Dedifferentiated amniotic fluid mesenchymal stem cell (primary cell): Measurements from ENCODE around the gene LPCAT2.

Source experiments
- DNase-seq: peaks from one replicate; pipeline ENCODE4 v3.0.0-alpha.2; 2016; ENCODE audit errors: extremely low spot score

Gene LPCAT2

DNA sequence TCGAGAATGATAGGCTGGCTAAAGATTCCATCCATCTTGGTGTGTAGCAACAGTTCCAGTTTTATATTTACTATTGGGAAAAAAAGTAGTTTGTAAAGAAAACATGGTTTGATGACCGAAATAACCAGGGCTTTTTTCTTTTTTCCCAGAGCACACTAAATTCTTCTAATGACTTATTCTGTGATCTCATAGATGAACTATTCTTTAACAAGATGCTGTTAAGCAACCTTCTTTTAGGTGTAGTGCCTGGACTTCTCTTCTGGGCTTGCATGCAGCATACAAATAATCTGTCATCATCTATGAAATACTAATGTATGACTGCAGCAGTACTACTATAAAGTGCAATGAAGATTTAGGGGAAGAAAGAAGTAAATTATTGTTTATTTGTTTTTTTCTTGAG lies 46.6 kb downstream of the LPCAT2 start:
- DNase-seq = no peak

- DNase-seq = no peak
Observed at GRCh38 chr16:55557186-55557585, 48.3 kb downstream of the LPCAT2 start.

DNA sequence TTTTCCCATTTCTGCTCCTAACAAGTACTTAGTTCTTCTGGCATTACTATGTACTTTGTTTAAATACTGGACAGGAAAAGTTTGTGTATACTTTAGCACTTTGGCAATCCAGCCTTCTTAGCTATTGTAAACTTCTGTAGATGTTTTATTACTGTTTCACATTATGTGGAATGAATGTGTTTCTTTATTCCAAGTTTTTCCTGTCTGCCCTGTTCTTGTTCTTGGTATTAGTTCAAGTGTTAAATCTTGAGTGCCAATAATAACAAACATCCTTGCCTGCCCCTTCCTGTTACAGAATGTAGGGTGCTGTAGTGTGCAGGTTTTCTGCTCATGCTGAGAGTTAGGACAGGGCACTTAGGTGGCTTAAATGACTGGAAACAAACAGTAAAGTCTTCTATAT lies 50.4 kb downstream of the LPCAT2 start:
- DNase-seq = no peak

DNA sequence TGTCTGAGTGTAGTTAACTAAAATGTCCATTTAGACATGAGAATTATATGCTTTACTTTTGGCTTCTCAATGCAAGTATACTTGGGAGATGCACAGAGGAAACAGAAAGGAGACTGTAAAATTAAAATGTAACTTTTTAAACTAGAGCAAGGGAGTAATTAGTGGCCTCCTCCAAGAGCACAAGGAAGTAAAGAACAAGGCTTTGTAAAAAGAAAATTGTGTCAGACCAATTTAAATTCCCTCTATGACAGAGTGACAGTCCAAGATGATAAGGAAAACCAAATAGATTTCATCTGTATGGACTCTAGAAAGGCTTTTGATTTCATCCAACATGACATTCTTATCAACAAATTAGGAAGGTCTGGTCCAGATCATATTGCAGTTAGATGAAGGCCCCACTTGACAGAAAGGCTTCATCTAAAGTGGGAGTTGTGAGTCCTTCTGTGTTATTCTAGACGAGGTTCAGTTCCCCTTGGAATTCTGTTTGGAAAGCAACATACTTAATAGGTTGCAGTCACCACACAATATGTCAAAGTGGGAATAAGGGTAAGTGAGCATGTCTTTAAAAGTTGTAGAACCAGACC lies 51.2 kb downstream of the LPCAT2 start:
- DNase-seq = no peak

- no peak for DNase-seq
Observed at GRCh38 chr16:55561319-55561848, 52.5 kb downstream of the LPCAT2 start.

- DNase-seq = no peak
Observed at GRCh38 chr16:55562936-55563335, 54.1 kb downstream of the LPCAT2 start.

DNA sequence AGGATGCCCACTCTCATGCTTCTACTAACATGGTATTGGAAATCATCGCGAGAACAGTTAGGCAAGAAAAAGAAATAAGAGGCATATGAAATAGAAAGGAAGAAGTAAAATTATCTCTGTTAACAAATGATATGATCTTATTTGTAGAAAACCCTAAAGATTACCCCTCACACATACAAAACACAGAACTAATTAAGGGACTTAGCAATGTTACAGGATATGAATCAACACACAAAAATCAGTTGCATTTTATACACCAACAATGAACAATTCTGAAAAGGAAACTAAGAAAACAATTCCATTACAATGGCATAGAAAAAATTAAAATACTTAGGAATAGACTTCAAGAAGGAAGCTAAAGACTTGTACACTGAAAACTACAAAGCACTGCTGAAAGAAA lies 54.9 kb downstream of the LPCAT2 start:
- DNase-seq = no peak

GRCh38 chr16:55565086-55565485 lies 56.2 kb downstream of the LPCAT2 start:
- DNase-seq = no peak

GRCh38 chr16:55566432-55567175 lies 57.7 kb downstream of the LPCAT2 start, which contains the start of gene CAPNS2:
Gene CAPNS2, plus strand, starts transcription at chr16:55566684. Its CDS starts 73 bp downstream, at chr16:55566757.
- DNase-seq = no peak

- DNase-seq = peak; percentile 40
Observed at GRCh38 chr16:55567382-55567781, 58.5 kb downstream of the LPCAT2 start.

DNA sequence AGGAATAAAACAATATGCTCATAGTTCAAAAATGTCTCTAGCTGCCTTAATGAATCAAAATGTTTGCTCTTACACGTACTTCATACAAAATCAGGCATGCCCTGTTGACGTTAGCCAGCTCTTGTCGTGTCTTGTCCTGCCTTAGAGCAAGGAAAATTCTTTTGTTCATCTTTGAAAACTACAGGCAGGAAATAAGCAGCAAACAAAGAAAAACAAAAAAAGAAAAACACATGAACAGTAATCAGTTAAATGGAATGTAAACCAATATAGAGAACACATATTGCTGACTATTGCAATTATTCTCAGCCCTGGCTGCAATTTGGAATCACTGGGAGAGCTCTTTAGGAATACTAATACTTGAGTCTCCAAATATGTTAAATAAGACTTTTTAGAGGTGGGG lies 59.3 kb downstream of the LPCAT2 start:
- peak; percentile 54 for DNase-seq

DNA sequence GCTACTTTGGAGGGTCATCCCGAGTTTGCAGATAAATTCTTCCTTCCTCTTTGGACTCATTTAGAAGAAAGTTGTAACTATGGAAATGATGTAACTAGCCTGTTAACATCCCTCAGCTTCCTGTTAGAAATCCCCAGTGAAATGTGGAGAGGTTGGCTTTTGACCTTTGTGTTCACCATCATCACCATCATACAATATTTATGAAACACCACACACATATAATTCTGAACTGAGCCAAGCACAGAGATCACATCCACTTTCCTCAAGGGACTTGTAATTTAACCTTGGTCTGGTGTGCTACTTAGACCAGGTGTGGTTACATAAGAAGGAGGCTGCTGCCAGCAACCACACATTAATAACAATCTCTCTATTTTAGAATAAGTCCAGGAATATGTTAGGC lies 60.2 kb downstream of the LPCAT2 start:
- no peak for DNase-seq

DNA sequence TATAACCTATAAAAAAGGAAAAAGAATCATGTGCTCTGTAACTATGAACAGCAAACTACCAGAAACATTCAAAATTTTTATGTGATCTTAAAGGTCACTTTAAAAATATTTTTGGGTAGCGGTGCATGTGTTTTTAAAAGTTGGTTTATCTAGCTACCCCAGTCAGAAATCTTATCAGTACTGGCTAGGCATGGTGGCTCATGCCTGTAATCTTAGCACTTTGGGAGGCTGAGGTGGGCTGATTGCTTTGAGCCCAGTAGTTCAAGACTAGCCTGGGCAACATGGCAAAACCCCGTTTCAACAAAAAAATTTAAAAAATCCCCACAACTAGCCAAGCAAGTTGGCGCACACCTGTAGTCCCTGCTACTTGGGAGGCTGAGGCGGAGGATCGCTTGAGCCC lies 61.3 kb downstream of the LPCAT2 start:
- DNase-seq = no peak

DNA sequence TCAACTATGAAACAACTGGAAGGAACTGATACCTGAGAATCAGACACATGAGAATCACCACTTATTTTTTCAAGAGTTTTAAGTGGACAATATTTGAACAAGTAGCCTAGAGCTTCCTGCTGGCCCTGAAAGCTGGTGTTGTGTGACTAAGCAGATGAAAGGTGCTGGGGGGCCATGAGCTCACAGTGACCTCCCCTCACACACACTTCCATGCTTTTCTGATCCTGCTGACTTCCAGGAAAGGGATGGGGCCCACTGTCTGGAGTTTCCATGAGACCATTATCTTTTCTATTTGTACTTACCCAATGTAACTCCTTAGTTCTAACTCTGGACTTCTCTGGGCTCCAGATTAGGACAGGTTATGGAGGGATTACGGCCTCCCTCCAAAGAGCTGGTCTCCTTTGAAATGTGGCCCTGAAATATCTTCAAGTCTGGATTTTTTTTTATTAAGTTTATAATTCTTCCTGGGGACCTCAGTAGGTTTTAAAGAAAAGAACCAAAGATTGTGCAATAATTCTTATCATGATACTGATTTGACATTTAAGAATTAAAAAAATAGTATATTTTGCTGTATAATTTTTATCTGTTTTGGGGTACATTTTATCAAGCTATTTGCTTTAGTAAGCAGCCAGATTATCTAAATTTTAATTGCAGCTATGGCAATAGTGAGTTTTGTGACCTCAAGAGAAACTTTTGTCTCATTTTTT lies 62.5 kb downstream of the LPCAT2 start:
- DNase-seq = no peak

DNA sequence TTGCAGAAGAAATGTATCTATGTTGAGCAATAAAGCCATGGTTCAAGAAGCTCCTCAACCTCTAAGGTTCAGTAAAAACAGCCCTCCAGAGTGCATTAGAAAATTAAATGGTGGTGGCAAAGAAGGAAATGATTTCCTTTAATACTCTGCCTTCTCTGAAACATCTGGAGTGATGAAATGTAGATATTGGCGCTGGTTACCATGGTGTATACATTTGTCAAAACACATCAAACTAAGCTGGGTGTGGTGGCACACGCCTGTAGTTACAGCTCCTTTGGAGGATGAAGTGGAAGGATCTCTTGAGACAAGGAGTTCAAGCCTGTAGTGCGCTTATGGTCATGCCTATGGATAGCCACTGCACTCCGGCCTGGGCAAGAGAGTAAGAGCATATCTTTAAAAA lies 63.6 kb downstream of the LPCAT2 start:
- no peak for DNase-seq

DNA sequence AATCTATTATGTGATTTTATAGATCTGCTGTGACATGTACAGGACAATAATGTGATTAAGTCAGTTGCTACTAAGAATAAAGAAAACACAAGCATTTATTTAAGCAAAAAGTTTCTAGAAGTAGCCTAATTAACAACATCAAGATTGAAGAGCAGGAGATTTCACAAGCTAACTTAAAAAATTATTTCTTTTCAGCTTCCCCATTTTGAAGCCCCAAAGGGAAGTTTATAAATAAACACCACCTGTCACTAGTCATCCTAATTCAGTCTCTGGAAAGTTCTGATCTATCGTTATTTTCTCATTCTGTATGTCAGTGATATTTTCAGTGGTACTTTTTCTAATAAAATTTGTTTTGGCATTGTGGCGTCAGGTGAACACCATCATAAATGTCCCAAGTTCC lies 65.9 kb downstream of the LPCAT2 start:
- DNase-seq = no peak

DNA sequence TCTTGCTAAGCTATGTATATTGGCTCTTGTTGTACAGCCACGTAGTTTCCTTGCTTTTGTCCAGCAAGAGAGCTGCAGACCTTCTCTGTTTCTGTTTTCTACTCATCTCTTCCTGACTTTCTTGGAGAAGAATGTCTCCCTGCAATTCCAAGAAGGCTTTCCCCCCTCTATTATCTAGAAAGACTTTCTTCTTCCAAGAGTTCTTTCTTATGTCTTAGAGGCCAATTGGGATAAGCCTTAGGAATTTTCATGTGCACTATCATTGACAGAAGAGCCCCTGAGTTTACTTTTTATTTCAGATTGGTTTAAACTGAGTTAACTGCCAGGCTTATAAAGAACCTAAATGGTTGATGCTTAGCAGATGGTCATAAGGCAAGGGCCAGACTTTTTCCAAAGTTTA lies 66.6 kb downstream of the LPCAT2 start:
- DNase-seq = no peak

DNA sequence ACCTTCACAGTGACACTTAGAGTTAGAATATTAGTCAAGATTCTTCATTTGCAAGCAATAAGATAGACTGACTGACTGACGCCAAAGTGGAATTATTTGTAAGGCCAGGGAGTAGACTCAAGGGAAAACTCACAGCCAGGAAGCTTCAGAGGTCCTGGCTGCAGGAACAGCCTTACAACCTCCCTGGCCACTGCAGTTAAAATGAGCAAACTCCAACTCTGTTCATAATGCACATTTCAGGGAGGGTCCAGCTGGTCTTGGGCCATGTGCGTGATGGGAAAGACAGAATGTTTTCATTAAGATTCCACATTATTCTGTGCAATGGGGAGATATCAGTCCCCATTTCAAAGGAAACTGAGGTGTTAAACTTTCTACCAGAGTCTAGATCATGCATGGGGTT lies 67.5 kb downstream of the LPCAT2 start:
- no peak for DNase-seq

DNA sequence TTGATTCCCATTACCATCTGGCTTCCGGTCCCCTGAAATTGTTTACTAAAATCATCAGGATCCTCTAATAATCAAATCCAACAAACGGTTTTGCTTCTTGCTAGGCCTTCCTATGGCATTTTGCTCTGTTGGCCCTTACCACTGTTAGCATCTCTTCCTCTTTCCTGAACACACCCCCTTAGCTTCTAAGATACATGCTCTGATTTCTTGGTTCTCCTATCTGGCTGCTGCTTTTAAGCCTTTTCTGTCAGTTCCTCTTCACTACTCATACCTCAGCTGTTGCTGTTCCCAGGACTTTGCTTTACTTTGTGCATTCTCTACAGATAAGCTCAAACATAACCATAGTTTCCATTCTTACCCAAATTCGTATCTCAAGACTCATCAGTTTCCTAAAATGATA lies 69.0 kb downstream of the LPCAT2 start:
- no peak for DNase-seq

DNA sequence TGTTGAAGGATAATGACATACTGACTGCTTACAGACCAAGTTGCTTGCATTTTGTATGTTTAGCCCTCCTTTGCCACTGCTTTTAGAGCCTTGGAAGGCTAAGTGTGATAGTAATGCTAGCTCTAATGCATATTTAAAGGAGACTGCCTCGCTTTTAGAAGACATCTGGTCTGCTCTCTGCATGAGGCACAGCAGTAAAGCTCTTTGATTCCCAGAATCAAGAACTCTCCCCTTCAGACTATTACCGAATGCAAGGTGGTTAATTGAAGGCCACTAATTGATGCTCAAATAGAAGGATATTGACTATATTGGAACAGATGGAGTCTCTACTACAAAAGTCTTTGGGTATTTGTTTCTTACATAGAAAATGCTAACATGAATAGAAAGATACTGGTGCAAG lies 76.8 kb downstream of the LPCAT2 start:
- no peak for DNase-seq

GRCh38 chr16:55588799-55589198 lies 79.9 kb downstream of the LPCAT2 start:
- DNase-seq = no peak

- no peak for DNase-seq
Observed at GRCh38 chr16:55592306-55592705, 83.4 kb downstream of the LPCAT2 start.

- DNase-seq = no peak
Observed at GRCh38 chr16:55597928-55598327, 89.1 kb downstream of the LPCAT2 start.
